ENCODE results near the gene UBTD1. TPM values are rescaled to one million over a fixed set of nuclear protein-coding genes. Genes with fewer than 3 reads are reported as not detected.

UBTD1 gene
- total RNA-seq, 2 experiments from 2014 or later: 1.6 to 2.1 TPM

DNA sequence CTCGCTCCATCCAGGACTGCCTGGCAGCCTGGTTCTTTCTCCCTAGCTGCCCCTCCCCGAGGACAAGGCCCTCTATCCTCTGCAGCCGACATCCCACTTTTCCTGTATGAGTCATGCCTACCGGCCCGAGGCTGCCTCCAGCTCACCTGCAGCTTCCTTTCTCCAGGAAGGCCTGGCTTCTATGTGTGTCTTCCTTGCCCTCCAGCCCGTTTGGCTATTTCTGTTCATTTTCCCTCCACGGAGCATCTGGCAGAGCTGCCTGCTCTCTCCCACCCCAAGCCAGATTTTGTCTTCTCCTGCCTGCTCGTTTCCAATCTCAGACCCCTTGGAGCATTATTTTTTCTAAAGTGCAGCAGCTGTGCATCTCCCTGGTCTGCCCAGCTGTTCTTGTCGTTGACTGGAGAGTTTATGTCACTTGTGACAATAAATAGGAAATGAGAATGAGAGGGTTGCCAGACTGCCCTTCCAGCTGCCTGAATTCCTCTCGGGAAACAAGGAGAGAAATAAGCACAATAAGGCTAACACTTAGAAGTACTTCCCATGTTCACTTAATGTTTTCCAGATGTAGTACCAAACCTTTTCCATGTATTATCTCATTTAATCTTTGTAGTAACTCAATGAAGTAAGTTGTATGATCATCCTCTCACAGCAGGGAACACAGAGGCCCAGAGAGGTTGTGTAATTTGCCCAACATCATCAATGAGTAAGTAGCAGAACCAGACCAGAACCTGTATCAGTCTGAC lies 19.7 kb downstream of the UBTD1 start:
- CTCF ChIA-PET: interaction anchor here (1.1 to 2.1 kb wide), 2 partner anchors 15 to 35 kb away, joined by 3 to 7 read pairs; no protein-coding TSS in a partner anchor
- Mint-ChIP-seq H3K4me1 (ENCODE audit: low read depth) (no peaks in the 10 kb centered on the region), H3K27ac (no peak overlapping the region), H3K36me3 (ENCODE audit: low read depth) (no peaks in the 10 kb centered on the region), H3K4me3 (no peak overlapping the region), H3K9me3 (no peaks in the 10 kb centered on the region), H3K27me3 (no peaks in the 10 kb centered on the region)
- DNase-seq: no peak
- POLR2A ChIA-PET: no interaction called here
- no peak for ATAC-seq
- intact Hi-C loops (cut with micrococcal nuclease): no loop called here
- TF ChIP-seq, protein P1, sequence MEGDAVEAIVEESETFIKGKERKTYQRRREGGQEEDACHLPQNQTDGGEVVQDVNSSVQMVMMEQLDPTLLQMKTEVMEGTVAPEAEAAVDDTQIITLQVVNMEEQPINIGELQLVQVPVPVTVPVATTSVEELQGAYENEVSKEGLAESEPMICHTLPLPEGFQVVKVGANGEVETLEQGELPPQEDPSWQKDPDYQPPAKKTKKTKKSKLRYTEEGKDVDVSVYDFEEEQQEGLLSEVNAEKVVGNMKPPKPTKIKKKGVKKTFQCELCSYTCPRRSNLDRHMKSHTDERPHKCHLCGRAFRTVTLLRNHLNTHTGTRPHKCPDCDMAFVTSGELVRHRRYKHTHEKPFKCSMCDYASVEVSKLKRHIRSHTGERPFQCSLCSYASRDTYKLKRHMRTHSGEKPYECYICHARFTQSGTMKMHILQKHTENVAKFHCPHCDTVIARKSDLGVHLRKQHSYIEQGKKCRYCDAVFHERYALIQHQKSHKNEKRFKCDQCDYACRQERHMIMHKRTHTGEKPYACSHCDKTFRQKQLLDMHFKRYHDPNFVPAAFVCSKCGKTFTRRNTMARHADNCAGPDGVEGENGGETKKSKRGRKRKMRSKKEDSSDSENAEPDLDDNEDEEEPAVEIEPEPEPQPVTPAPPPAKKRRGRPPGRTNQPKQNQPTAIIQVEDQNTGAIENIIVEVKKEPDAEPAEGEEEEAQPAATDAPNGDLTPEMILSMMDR (IDR thresholded peaks at IDR 0.05): no peak

DNA sequence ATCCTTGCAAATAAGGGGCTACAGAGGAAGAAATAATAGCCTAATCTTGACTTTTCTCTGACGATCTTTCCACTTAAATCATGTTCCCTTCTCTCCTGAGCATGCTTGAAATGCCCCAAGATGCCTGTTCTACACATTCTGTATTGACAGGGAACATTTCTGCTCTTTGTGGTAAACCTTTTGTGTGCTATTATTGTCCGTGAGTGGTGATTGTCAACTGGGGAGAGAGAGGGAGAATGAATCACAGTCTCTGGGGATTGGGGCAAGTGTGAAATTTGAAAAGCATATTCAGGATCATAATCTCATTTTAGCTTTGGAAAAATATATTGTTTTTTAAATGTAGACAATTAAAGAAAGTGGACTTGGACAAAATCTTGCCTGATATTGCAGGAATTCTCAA lies 20.6 kb downstream of the UBTD1 start:
- H3K27ac Mint-ChIP-seq: no peak overlapping the region
- no peak for ATAC-seq
- no peaks in the 10 kb centered on the region for H3K27me3 Mint-ChIP-seq
- TF ChIP-seq, protein P1 (IDR thresholded peaks at IDR 0.05): no peak
- DNase-seq: no peak
- no peaks in the 10 kb centered on the region for H3K36me3 Mint-ChIP-seq (ENCODE audit: low read depth)
- ChIA-PET POLR2A (no interaction called here), CTCF (interaction anchor here (1.1 to 2.1 kb wide), 2 partner anchors 14 to 35 kb away, joined by 3 to 7 read pairs; no protein-coding TSS in a partner anchor)
- no peak overlapping the region for H3K4me3 Mint-ChIP-seq
- no peaks in the 10 kb centered on the region for H3K4me1 Mint-ChIP-seq (ENCODE audit: low read depth)
- intact Hi-C loops (cut with micrococcal nuclease): no loop called here
- H3K9me3 Mint-ChIP-seq: no peaks in the 10 kb centered on the region

DNA sequence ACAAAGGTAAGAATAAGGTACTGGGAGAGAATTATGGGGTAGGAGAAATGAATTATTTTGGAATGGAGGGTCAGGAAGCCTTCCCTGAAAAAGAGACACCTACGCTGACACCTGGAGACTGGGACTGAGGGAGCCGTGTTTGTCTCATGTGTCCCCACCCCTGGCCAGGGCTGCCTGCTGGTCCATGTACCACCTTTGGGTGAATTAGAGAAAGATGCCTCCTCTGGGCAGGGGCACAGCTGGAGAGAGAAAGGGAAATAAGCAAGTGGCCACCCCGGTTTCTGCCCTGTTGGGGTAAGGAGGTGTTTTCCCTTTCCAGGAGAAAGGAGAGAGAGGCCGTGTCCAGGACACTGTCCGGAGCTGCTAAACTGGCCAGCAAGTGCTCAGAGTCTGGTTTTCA lies 21.8 kb downstream of the UBTD1 start:
- no peak overlapping the region for H3K4me3 Mint-ChIP-seq
- no peaks in the 10 kb centered on the region for H3K36me3 Mint-ChIP-seq (ENCODE audit: low read depth)
- H3K27me3 Mint-ChIP-seq: no peaks in the 10 kb centered on the region
- H3K9me3 Mint-ChIP-seq: no peaks in the 10 kb centered on the region
- TF ChIP-seq, protein P1 (IDR thresholded peaks at IDR 0.05): no peak
- CTCF ChIA-PET: no interaction called here
- POLR2A ChIA-PET: no interaction called here
- H3K4me1 Mint-ChIP-seq (ENCODE audit: low read depth): no peaks in the 10 kb centered on the region
- ATAC-seq: no peak
- no peak overlapping the region for H3K27ac Mint-ChIP-seq
- intact Hi-C loops (cut with micrococcal nuclease): no loop called here
- DNase-seq: no peak

DNA sequence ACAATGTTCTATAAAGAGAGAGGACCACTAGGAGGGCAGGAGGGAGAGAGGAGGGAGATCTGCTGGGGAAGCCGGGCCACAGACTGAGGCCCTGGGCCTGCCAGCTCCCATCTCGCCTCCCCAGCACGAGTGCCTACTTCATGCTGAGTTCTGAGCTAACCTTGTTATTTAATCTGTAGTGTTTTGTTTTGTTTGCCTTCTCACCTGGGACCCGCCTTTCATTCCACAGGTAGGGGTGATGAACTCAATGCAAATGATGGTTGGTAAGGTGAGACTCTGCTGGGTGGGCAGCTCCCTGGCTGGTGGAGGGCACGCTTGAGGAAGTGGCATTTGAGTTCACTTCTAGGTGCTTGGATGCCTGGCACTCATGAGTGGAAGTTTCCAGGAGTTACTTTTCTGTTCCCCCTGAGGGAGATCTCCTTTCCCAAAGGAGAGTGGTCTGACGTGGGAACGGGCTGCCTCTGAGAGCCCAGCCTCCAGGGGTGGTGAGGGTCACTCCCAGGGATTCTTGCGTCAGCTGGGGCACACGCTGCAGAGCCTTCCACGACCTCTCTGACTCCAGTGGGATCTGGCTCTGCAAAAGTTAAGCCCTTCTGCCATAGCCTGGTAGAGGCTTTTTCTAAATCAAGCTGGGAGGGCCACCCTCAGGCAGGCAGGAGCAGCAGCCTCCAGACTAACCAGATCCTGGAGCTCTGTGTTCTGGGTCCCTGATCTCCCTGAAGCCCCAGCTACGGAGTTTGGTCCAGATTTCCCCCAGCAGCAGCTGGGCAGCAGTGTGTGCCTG lies 22.4 kb downstream of the UBTD1 start:
- ATAC-seq (no peak), DNase-seq (no peak)
- H3K36me3 Mint-ChIP-seq (ENCODE audit: low read depth): no peaks in the 10 kb centered on the region
- intact Hi-C loops (cut with micrococcal nuclease): no loop called here
- no peaks in the 10 kb centered on the region for H3K27me3 Mint-ChIP-seq
- no peak overlapping the region for H3K27ac Mint-ChIP-seq
- H3K4me3 Mint-ChIP-seq: no peak overlapping the region
- ChIA-PET POLR2A (no interaction called here), CTCF (interaction anchor here (0.7 to 1.6 kb wide), 4 partner anchors 13 to 113 kb away, joined by 3 to 13 read pairs (median 4); no protein-coding TSS in a partner anchor)
- TF ChIP-seq, protein P1 (IDR thresholded peaks at IDR 0.05): no peak
- H3K9me3 Mint-ChIP-seq: no peaks in the 10 kb centered on the region
- H3K4me1 Mint-ChIP-seq (ENCODE audit: low read depth): no peaks in the 10 kb centered on the region

DNA sequence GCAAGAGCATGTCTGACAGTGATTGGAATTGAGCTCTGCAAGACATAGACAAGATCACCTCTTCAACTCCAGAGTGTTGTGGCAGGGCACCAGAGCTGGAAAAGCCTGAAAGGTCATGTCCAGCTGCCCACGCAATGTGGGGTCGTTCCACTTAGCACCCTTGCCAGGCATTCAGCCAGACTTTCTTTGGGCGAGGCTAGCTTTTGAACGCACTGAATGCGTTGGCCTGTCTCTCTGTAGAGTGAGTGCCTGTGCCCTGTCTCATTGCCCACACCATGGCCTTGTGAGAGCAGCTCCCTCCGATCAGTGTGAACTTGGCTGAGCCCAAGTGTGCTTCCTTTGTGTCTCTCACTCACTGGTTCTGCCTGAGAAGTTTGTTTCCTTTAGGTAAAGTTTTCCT lies 23.3 kb downstream of the UBTD1 start:
- no peak for ATAC-seq
- POLR2A ChIA-PET: interaction anchor here (0.6 kb wide), 1 partner anchor 84 kb away, joined by 3 read pairs; no protein-coding TSS in a partner anchor
- Mint-ChIP-seq H3K4me1 (ENCODE audit: low read depth) (no peaks in the 10 kb centered on the region), H3K36me3 (ENCODE audit: low read depth) (no peaks in the 10 kb centered on the region), H3K27ac (no peak overlapping the region), H3K27me3 (no peaks in the 10 kb centered on the region), H3K4me3 (no peak overlapping the region), H3K9me3 (no peaks in the 10 kb centered on the region)
- TF ChIP-seq, protein P1 (IDR thresholded peaks at IDR 0.05): no peak
- no peak for DNase-seq
- intact Hi-C loops (cut with micrococcal nuclease): no loop called here
- CTCF ChIA-PET: interaction anchor here (0.7 to 1.6 kb wide), 4 partner anchors 12 to 114 kb away, joined by 3 to 13 read pairs (median 4); no protein-coding TSS in a partner anchor
